HAP-1 (cell line): ENCODE data around the gene KCNH2.
"Not testable (repeated sequence)": the region's sequence is repeated elsewhere in the genome, so short reads cannot be mapped to it uniquely, and the experiment has no call there.

Experiments used
- DNase-seq, 2 experiments: peaks; one replicate each; pipeline ENCODE4 v3.0.0-alpha.2; 2016 to 2020; ENCODE audit warnings: low spot score in 2 of 2
- H3K27me3 ChIP-seq: fragments of 250-450 bp; sonication (Bioruptor Pico); 2 replicates; pipeline ENCODE4 v1.5.1; 2020; ENCODE audit warnings: low read depth, mild to moderate bottlenecking, moderate library complexity
- H3K36me3 ChIP-seq: fragments of 250-450 bp; sonication (Bioruptor Pico); replicated peaks from 2 replicates; pipeline ENCODE4 v1.5.1; 2020; ENCODE audit warnings: mild to moderate bottlenecking
- H3K4me1 ChIP-seq: fragments of 250-450 bp; sonication (Bioruptor Pico); 2 replicates; pipeline ENCODE4 v1.5.1; 2020; ENCODE audit warnings: mild to moderate bottlenecking
- H3K4me3 ChIP-seq: fragments of 250-450 bp; sonication (Bioruptor Pico); 2 replicates; pipeline ENCODE4 v1.5.1; 2020; ENCODE audit warnings: mild to moderate bottlenecking, moderate library complexity
- H3K9me3 ChIP-seq: fragments of 250-450 bp; sonication (Bioruptor Pico); 2 replicates; pipeline ENCODE4 v1.5.1; 2020; ENCODE audit warnings: mild to moderate bottlenecking, moderate library complexity
- in situ Hi-C: fragments of 300-500 bp; cut with MboI; formaldehyde crosslinking; loops from 3 replicates; pipeline ENCODE4 v1.14.3; 2020; ENCODE audit warnings: low sequenced_read_pairs, inconsistent platforms, mixed read lengths

Gene KCNH2

GRCh38 chr7:150978126-150978789, at the start of gene KCNH2:
TSS of gene KCNH2 (minus strand) at chr7:150978321. CDS start at chr7:150977913, 408 bp downstream.
- peak; percentile 75 to 88 for DNase-seq
- in situ Hi-C loops = no loop called here
- H3K27me3 ChIP-seq = peaks cover 32% of the 10 kb centered on the region
- H3K4me1 ChIP-seq = peaks cover 31% of the 10 kb centered on the region
- H3K36me3 ChIP-seq = no peaks in the 10 kb centered on the region; the same call in none of the 2 replicates
- H3K9me3 ChIP-seq = no peaks in the 10 kb centered on the region
- peak within 1 kb of the TSS; percentile 38 for H3K4me3 ChIP-seq

GRCh38 chr7:151027728-151028130, 49.6 kb upstream of the KCNH2 start:
- H3K9me3 ChIP-seq, DNase-seq, in situ Hi-C loops, H3K36me3 ChIP-seq, H3K27me3 ChIP-seq: not testable (repeated sequence)
- H3K4me1 ChIP-seq = peaks cover 20% of the 10 kb centered on the region
- peak overlapping the region; percentile 96 for H3K4me3 ChIP-seq

GRCh38 chr7:151026771-151027727, 48.9 kb upstream of the KCNH2 start:
- peak; percentile 77 to 93 for DNase-seq
- H3K9me3 ChIP-seq, in situ Hi-C loops, H3K27me3 ChIP-seq, H3K36me3 ChIP-seq: not testable (repeated sequence)
- H3K4me3 ChIP-seq = peak overlapping the region; percentile 96
- peaks cover 20% of the 10 kb centered on the region for H3K4me1 ChIP-seq

GRCh38 chr7:151025924-151026671, 48.0 kb upstream of the KCNH2 start:
- H3K27me3 ChIP-seq = no peaks in the 10 kb centered on the region
- H3K4me3 ChIP-seq = no peak overlapping the region
- in situ Hi-C loops = no loop called here
- no peak for DNase-seq
- no peaks in the 10 kb centered on the region for H3K36me3 ChIP-seq
- no peaks in the 10 kb centered on the region for H3K9me3 ChIP-seq
- peaks cover 20% of the 10 kb centered on the region for H3K4me1 ChIP-seq

- Histone ChIP-seq H3K9me3 (no peaks in the 10 kb centered on the region), H3K36me3 (no peaks in the 10 kb centered on the region), H3K27me3 (no peaks in the 10 kb centered on the region), H3K4me1 (peaks cover 25% of the 10 kb centered on the region), H3K4me3 (no peak within 1 kb of the TSS)
- in situ Hi-C loops = no loop called here
- DNase-seq = no peak
Measured at GRCh38 chr7:151024435-151025056, 46.4 kb upstream of the KCNH2 start, which contains the start of gene ATG9B. TSS of gene ATG9B (minus strand) at chr7:151024494. CDS start at chr7:151024423, 71 bp downstream.

- H3K27me3 ChIP-seq = no peaks in the 10 kb centered on the region
- no peak for DNase-seq
- no peaks in the 10 kb centered on the region for H3K9me3 ChIP-seq
- peaks cover 25% of the 10 kb centered on the region for H3K4me1 ChIP-seq
- no peaks in the 10 kb centered on the region for H3K36me3 ChIP-seq
- in situ Hi-C loops = no loop called here
- H3K4me3 ChIP-seq = no peak overlapping the region
Measured at GRCh38 chr7:151023232-151023631, 45.1 kb upstream of the KCNH2 start.

- Histone ChIP-seq H3K9me3 (no peaks in the 10 kb centered on the region), H3K4me3 (no peak overlapping the region), H3K4me1 (peaks cover 13% of the 10 kb centered on the region), H3K36me3 (no peaks in the 10 kb centered on the region), H3K27me3 (no peaks in the 10 kb centered on the region)
- peak in 1 of 2 experiments; percentile 51 for DNase-seq
- in situ Hi-C loops = no loop called here
Measured at GRCh38 chr7:151020231-151020630, 42.1 kb upstream of the KCNH2 start.

- H3K36me3 ChIP-seq = no peaks in the 10 kb centered on the region
- no peak for DNase-seq
- H3K4me1 ChIP-seq = peaks cover 13% of the 10 kb centered on the region
- no peaks in the 10 kb centered on the region for H3K9me3 ChIP-seq
- in situ Hi-C loops = no loop called here
- H3K4me3 ChIP-seq = no peak overlapping the region
- H3K27me3 ChIP-seq = no peaks in the 10 kb centered on the region
Measured at GRCh38 chr7:151019130-151019447, 41.0 kb upstream of the KCNH2 start.

- Histone ChIP-seq H3K27me3 (no peaks in the 10 kb centered on the region), H3K4me3 (peak overlapping the region; percentile 23), H3K9me3 (no peaks in the 10 kb centered on the region), H3K36me3 (no peaks in the 10 kb centered on the region), H3K4me1 (peaks cover 13% of the 10 kb centered on the region)
- DNase-seq = no peak
- in situ Hi-C loops = no loop called here
Measured at GRCh38 chr7:151018421-151019129, 40.5 kb upstream of the KCNH2 start.

- peak; percentile 63 to 93 for DNase-seq
- in situ Hi-C loops = no loop called here
Measured at GRCh38 chr7:151017953-151018420, 39.9 kb upstream of the KCNH2 start.

GRCh38 chr7:151017370-151017952, 39.3 kb upstream of the KCNH2 start:
- in situ Hi-C loops = no loop called here
- Histone ChIP-seq H3K36me3 (no peaks in the 10 kb centered on the region), H3K27me3 (no peaks in the 10 kb centered on the region), H3K4me1 (peaks cover 13% of the 10 kb centered on the region), H3K9me3 (no peaks in the 10 kb centered on the region), H3K4me3 (peak overlapping the region; percentile 23)
- DNase-seq = no peak

More at GRCh38 chr7:151017953-151018420, 39.9 kb upstream of the KCNH2 start:
- Histone ChIP-seq H3K4me1 (peaks cover 13% of the 10 kb centered on the region), H3K27me3 (no peaks in the 10 kb centered on the region), H3K9me3 (no peaks in the 10 kb centered on the region), H3K36me3 (no peaks in the 10 kb centered on the region), H3K4me3 (peak overlapping the region; percentile 23)

- in situ Hi-C loops = no loop called here
- no peaks in the 10 kb centered on the region for H3K27me3 ChIP-seq
- peaks cover 13% of the 10 kb centered on the region for H3K4me1 ChIP-seq
- no peaks in the 10 kb centered on the region for H3K36me3 ChIP-seq
- no peaks in the 10 kb centered on the region for H3K9me3 ChIP-seq
- DNase-seq = no peak
- 0 out of 2 replicates have a peak overlapping the region, but pooled peaks have one; percentile 23 for H3K4me3 ChIP-seq
Measured at GRCh38 chr7:151016942-151017341, 38.8 kb upstream of the KCNH2 start.
